Hepatocyte (in vitro differentiated cells): ENCODE data around the gene TRPC1.

Source experiments
- EZH2 ChIP-seq: fragments of 200-600 bp; sonication (generic); IDR thresholded peaks from 2 replicates; pipeline ENCODE4 v1.6.1; 2016; ENCODE audit warnings: antibody characterized with exemption, mild to moderate bottlenecking, borderline replicate concordance
- EZH2phosphoT487 ChIP-seq: fragments of 200-600 bp; sonication (generic); IDR thresholded peaks from one replicate; pipeline ENCODE4 v1.6.1; 2018; ENCODE audit warnings: antibody characterized with exemption, mild to moderate bottlenecking, low read depth, moderate library complexity; ENCODE audit not compliant: unreplicated experiment, severe bottlenecking
- TF ChIP-seq, protein P1 (sequence below): fragments of 200-600 bp; sonication (generic); IDR thresholded peaks from 2 replicates; pipeline ENCODE4 v1.5.1; 2016; ENCODE audit warnings: antibody characterized with exemption, mild to moderate bottlenecking; ENCODE audit not compliant: poor library complexity

- TF ChIP-seq EZH2: no peak
- TF ChIP-seq, protein P1, sequence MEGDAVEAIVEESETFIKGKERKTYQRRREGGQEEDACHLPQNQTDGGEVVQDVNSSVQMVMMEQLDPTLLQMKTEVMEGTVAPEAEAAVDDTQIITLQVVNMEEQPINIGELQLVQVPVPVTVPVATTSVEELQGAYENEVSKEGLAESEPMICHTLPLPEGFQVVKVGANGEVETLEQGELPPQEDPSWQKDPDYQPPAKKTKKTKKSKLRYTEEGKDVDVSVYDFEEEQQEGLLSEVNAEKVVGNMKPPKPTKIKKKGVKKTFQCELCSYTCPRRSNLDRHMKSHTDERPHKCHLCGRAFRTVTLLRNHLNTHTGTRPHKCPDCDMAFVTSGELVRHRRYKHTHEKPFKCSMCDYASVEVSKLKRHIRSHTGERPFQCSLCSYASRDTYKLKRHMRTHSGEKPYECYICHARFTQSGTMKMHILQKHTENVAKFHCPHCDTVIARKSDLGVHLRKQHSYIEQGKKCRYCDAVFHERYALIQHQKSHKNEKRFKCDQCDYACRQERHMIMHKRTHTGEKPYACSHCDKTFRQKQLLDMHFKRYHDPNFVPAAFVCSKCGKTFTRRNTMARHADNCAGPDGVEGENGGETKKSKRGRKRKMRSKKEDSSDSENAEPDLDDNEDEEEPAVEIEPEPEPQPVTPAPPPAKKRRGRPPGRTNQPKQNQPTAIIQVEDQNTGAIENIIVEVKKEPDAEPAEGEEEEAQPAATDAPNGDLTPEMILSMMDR: no peak
- no peak for TF ChIP-seq EZH2phosphoT487
These were observed 55.8 kb downstream of the TRPC1 start for GRCh38 chr3:142779591-142779990.
